ENCODE data around the gene ANKS1B.

DNA sequence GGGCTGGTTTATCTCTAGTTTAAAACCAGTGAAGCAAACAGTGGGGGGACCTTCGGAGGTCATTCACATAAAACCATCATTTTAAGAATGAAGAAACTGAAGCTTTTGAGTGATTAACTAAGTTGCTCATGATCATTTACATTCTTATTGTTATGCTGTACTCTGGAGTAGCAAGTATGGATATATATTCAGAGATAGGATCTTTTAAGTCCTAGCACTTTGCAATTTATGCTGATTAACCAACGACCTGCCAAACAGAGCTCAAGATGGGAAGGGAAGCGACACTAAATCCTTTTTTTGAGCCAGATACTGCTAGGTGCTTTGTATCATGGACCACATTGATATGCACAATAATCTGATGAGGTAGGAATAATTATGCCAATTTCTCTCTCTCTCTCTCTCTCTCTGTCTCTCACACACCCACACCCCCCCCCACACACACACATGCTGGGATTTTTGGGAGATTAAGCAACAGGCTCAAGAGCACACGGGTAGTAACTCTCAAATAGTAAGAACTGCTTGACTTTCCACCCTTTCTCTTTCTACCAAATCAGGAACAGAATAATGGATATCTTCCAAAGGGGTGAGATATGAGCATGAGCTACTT lies 1036.3 kb downstream of the ANKS1B start:
- TF ChIP-seq CTCF (conservative IDR thresholded peaks at IDR 0.05; ENCODE audit: low read length) (no peak), EZH2phosphoT487 (IDR thresholded peaks at IDR 0.05; ENCODE audit: borderline replicate concordance) (no peak)
